GM18505 (cell line): ENCODE results near the gene IGFBP3.
A peak's percentile ranks its signal among the peaks of the same experiment; 100 is the strongest.

Source experiments
- ATAC-seq: cut with Tn5 transposase; IDR thresholded peaks from one replicate; pipeline ENCODE4 v1.9.1; 2021; ENCODE audit not compliant: unreplicated experiment
- POLR2A ChIP-seq: IDR thresholded peaks from 4 replicates; pipeline ENCODE4 v1.6.1; 2011; ENCODE audit warnings: borderline replicate concordance; ENCODE audit not compliant: insufficient read depth, insufficient read length; ENCODE audit errors: extremely low read depth

The IGFBP3 gene

DNA sequence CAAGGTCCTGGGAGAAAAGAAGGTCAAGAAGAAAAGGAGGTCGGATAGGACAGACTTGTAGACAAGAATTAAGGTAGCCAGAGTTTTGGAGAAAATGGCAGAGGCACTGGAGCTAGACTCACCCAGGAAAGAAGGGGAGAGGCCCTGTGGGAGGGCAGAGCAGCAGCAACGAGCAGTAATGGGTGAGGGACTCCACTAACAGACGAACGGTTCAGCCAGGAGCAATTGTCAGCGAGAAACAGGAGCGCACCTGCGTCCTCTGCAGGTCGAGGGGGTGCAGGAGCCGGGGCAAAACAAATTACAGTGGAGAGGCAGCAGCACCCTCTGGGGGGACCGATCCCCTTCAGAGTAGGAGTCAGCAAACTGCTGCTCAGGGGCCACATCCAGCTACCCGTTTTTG is 18.5 kb upstream of the IGFBP3 start:
- no peak for TF ChIP-seq POLR2A

DNA sequence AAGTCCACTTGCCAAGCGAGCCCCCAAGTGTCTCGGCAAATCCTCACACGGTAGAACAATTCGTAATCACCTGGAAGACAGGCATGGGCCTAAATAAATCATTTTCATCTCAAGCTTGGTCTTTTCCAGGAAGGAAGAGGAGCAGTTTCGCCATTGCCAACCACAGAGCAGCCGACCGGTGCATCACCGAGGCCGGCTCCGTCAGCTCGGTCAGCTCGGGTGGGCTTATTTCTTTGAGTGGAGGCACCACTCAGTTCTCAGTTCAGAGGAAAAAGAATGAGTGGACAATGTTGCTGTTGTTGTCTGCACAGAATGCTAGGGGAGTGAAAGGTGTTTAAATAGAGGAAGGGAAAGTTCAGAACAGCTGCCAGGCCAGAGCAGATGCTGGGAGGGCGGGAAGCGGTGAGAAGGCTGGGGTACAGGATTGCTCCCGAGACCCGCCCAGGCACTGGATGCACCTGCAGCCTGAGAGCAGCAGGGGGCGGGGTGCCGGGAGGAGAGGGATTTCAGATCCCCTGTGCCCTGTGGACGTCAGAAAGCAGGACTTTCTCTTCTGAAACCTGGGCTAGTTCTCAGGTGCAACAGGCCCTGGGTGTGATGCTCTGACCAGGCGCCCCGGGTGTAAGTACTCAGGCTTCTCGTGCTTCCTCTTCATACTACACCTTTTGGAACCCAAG is 17.7 kb upstream of the IGFBP3 start:
- TF ChIP-seq POLR2A: no peak
- ATAC-seq: no peak

More for the DNA sequence above, 18.5 kb upstream of the IGFBP3 start:
- ATAC-seq: no peak

DNA sequence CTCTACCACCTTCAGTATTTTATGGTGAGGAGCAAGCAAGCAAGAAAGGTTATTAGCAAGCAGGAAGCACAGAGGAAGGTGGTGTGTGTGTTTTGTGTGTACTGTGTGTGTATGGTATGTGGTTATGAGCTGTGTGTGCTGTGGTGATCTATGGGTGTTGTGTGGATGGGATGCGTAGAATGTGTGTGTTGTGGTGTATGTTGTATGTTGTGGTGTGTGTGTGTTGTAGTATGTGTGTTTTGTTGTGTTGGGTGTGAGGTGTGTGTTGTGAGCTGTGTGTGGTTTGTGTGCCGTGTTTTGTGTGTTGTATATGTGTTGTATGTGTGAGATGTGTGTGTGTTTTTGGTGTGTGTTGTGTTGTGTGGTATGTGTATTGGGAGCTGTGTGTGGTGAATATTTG is 16.8 kb upstream of the IGFBP3 start:
- no peak for TF ChIP-seq POLR2A
- no peak for ATAC-seq

DNA sequence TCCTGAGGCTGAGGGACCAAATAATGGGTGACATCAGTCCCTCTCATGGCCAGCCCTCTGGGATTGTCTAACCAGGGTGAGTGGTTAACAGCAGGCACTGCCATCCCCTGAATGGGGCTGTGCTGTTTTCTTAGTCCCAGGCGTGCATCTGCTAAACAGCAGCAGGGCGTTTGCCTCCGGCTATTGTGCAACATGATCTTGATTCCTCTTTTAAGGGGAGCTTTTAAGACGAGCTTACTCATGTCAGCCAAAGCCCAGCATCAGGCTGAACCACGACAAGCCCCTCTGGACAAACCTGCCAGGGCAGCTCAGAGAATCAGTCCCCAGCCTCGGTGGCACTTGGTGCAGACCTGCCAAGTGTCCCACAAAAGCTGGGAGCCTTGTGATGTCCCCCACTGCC is 16.2 kb upstream of the IGFBP3 start:
- no peak for TF ChIP-seq POLR2A
- no peak for ATAC-seq

DNA sequence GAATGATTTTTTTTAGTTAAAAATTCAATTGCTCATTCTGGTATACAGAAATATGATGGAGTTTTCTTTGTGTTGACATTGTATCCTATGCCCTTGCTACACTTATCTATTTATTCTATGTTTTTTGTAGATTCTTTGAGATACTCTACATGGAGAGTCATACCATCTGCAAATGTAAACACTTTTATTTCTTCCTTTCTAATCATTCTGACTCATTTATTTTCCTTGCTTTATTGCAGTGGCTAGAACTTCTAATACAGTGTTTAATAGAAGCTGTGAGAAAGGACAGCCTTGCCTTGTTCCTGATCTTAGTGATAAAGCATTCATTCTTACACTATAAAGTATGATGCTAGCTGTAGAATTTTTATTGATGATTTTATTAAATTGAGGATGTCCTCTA is 9.9 kb upstream of the IGFBP3 start:
- ATAC-seq: no peak

DNA sequence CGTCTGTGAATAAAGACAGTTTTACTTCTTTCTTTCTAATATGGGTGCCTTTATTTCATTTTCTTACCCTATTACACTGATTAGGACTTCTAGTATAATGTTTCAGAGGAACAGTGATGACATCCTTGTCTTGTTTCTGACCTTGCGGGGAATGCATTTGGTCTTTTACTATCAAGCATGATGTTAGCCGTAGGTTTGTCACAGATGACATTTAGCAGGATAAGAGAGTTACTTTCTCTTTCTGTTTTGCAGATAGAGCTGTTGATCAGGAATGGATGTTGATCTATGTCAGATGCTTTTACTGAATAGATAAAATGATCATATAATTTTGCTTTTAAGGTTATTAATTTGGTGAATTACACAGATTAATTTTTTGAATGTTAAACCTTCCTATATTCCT is 6.6 kb upstream of the IGFBP3 start:
- no peak for ATAC-seq
- no peak for TF ChIP-seq POLR2A

More for the DNA sequence above, 9.9 kb upstream of the IGFBP3 start:
- TF ChIP-seq POLR2A: no peak

DNA sequence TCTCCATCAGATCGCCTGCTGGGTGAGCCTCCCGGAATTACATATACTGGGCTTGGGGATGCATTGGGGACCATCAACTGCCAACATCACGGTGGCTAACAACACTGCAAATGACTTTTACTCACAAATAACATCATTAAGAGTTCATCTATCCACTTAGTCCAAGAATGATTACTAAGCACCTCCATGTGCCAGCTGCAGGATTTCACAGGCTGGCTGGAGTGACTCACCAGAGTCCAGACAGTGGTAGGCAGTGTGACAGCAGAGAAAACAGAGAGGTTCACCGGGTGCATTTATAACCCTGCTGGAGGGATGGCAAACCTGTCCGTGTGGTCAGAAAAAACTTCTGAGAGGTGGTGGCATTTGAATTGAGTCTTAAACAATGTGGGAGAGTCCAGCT is 3.2 kb upstream of the IGFBP3 start:
- no peak for ATAC-seq

DNA sequence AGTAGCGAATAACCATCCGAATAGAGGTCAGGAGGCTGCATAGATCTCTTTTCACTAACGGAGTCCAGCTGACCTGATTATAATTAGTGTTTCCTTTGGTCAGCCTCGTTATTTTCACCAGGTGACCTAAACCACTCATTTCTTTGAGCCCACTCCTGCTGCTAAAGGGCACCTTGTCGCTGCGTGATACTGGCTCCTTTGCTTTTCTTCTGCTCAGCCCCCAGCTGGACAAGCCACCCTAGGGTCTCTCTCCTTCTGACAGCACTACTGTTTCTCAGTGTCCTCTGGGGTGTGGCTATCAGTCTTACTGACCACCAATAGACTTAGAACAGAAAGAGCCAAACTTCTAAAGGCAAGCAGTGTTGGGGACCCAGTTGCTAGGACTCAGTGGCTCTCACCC is 2.7 kb upstream of the IGFBP3 start:
- ATAC-seq: no peak
- TF ChIP-seq POLR2A: no peak

More for the DNA sequence above, 3.2 kb upstream of the IGFBP3 start:
- TF ChIP-seq POLR2A: no peak

DNA sequence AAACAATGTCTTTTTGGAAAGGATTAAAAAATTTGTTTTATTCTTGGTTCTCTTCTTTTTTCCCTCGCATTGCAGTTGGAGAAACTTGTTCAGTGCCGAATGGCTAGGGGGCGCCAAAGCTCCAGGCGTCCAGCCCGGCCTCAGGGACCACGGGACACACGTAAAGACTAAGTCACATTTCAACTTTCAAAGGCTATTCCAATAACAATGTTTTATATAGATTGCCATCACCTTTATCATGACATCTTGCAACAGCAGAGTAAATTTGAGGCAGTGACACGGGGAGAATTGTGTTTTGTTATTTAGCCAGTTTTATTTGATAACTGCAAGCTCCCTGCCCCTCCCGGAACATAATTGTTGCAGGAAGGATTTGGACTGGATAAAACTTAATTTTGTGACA is 2.2 kb upstream of the IGFBP3 start:
- no peak for TF ChIP-seq POLR2A
- no peak for ATAC-seq

DNA sequence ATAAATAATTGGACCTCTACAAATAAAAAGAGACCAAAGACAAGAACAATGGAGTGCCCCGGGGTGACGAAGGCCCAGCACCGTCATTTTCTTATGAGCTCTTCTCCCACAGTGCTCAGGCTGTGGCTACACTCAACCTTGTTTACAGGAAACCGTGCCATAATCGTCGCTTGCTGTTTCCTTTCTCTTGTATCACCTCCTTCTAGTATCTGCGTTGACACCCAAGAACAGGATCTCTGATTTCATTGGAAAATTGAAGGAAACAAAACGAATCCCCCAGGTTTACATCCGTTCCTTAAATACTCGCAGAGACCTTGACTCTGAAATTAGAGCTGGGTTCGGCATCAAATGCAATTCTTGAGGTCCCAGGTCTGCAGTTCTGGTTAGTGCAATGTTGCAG is 1.7 kb upstream of the IGFBP3 start:
- no peak for ATAC-seq

DNA sequence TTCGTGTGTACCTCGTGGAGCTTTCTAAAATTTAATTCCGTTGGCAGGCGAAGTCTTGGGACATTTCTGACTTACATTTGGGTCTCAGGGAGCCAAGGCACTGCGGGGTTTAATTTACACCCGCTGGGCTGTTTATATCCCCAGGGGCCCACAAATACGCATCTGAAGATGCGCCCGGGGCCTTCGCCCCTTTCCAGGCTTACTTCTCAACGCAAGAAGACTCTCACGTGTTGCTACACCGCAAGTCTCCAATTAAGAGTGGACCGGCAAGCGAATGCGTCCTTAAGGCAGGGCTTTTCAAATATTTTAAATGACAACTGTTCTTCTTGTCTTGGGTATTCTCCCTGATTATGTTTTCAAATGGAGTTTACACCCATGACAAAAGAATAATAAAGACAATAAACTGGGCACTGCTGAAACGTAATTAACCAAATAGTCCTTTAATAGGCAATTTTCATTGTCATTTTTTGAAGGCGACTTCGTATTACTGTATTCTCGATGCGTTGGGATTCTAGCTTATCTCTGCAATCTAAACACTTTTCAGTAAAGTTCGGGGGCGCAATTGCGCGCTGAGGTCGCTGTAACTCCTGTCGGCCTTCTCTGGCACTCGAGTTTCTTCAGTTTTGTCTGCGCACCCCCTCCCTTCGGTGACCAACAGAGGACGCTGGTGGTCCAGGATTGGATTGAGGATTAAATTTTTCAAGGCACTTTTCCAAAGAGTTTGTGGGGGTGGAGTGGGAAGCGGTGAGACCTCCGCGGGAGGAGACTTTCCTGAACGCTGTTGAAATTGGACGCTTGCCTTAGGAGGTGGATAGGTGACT is 837 bp upstream of the IGFBP3 start:
- no peak for ATAC-seq

More for the DNA sequence above, 1.7 kb upstream of the IGFBP3 start:
- TF ChIP-seq POLR2A: no peak

DNA sequence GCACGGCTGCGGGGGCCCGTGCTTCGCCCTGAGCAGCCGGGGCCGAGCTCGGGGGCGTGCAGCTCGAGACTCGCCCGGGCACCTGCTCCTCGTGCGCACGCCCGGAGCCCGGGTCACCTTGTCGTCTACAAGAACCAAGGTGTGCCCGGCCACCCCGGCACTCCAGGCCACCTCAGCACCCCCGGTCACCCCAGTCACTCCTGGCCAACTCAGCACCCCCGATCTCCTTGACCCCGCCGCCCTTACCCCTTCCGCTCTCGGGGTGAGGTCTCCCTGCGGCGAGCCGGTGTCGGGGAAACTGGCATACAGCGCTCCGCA is 268 bp upstream of the IGFBP3 start:
- ATAC-seq: no peak
- TF ChIP-seq POLR2A: no peak

More for the DNA sequence above, 837 bp upstream of the IGFBP3 start:
- no peak for TF ChIP-seq POLR2A

DNA sequence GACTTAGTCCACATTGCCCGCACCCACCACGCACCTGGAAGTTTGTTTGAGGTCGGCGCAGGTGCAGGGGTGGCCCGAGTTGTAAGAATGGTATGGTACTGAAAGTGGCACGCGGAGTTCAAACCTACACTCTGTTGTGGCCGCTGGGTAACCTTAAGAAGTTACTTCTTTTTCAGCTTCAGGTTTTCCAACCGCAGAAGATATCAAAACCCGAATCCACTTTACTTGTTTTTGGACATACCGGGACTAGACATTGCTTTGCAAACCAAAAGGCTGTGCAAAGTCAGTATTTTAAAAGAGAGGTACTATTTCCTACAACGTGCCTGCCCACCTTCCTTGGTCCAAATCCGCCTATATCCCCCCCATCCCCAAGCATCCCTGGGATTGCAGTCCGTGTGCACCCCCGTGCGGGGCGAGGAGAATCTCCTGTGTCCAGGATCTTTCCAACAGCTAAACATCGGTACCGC is 1.0 kb downstream of the IGFBP3 start:
- TF ChIP-seq POLR2A: no peak
- ATAC-seq: no peak

DNA sequence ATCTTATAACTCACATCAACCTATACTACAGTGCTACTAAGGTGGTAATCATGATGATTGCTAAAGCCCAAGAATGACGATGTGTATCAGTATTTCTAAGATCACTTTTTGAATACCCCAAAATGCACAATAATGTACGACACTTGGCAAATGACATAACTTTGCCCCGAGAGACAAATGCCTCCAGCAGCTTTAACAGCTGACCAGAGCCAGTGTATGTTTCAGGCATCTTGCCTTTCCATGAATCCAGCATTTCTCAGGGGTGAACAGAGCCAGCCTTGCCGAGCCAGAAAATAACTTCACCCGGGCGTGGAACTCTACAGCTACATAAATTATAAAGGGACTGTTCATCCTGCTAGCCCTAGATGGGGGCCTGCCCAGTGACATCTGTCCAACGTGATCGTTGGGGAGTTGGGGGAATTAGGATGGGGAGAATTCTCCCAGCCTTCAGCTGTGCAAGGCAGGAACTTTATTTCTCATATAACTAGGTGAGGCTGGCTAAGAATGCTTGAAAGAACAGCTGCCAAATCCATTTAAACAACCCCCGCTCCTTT is 1.8 kb downstream of the IGFBP3 start:
- no peak for TF ChIP-seq POLR2A
- ATAC-seq: no peak

DNA sequence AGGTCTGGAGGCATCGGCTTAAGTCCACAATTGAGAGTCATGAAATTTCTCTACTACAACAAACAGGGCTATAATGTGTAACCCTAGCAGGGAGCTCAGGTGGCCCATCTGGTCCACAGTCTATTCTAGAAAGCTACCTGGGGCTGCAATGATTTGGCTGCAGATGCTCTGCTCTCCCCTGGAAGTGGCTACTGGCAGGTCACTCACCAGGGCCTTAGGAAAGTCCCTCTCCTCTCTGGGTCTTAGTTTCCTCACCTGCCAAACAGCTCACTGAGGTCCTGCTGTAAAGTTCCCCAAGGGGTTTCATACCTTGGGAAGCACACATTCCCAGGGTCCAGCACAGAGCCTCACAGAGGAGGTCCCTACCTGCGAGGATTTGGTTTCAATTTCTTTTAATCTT is 2.5 kb downstream of the IGFBP3 start:
- no peak for ATAC-seq
- no peak for TF ChIP-seq POLR2A

DNA sequence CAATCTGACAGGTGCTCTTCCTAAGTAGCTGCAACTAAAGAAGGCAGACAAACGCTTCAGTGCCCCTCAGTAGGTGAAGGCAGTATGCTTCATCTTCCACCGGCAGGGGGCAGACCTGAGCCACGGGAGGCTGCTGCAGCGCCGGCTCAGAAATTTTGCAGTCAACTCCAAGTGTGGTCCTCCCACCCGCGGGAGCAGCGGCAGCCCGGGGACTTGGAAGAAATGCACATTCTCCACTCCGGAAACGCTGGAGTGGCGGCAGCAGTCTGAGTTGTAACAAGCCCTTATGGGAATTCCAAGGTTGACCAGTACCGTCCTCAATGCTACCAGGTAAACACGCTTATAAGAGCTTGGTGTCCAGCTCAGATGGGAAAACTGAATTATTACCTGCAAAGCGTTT is 3.4 kb downstream of the IGFBP3 start:
- no peak for TF ChIP-seq POLR2A
- peak; percentile 71 for ATAC-seq
